Thyroid gland (tissue), 4 donors: ENCODE data around the gene ZNF22. TPM values are rescaled to one million over a fixed set of nuclear protein-coding genes. Genes with fewer than 3 reads are reported as not detected.
A peak's percentile ranks its signal among the peaks of the same experiment; 100 is the strongest.

Source experiments
- DNase-seq, 2 donors: peaks; one replicate each; pipeline ENCODE4 v3.0.0-alpha.2; 2019
- H3K27ac ChIP-seq, 3 donors: fragments of 200-600 bp; sonication (generic); 1 replicate in 2 of 3; 2 replicates in 1 of 3; pipeline ENCODE4 v1.5.1; 2016 to 2019; ENCODE audit warnings: mild to moderate bottlenecking in 1 of 3, moderate library complexity in 1 of 3
- H3K27me3 ChIP-seq: fragments of 200-600 bp; sonication (generic); one replicate; pipeline ENCODE4 v1.5.1; 2019
- H3K36me3 ChIP-seq, 2 donors: fragments of 200-600 bp; sonication (generic); one replicate each; pipeline ENCODE4 v1.5.1; 2016 to 2019
- H3K4me1 ChIP-seq, 2 donors: fragments of 200-600 bp; sonication (generic); one replicate each; pipeline ENCODE4 v1.5.1; 2017 to 2019
- H3K4me3 ChIP-seq, 3 donors: fragments of 200-600 bp; sonication (generic); replicated peaks in 1 of 3; 1 replicate in 2 of 3; 2 replicates in 1 of 3; pipeline ENCODE4 v1.5.1; 2016; ENCODE audit warnings: mild to moderate bottlenecking in 1 of 3
- H3K9me3 ChIP-seq: fragments of 200-600 bp; sonication (generic); one replicate; pipeline ENCODE4 v1.5.1; 2017
- POLR2A ChIP-seq, 2 donors: fragments of 450-650 bp; IDR thresholded peaks; one replicate each; pipeline ENCODE4 v1.6.1; 2017; ENCODE audit warnings: antibody characterized with exemption in 2 of 2, mild to moderate bottlenecking in 2 of 2, moderate library complexity in 1 of 2
- WGBS, 2 donors: methylation state at CpG; one replicate each; pipeline ENCODE4 v1.1.5; 2017; 5-methylcytosine and 5-hydroxymethylcytosine counted together
- intact Hi-C: fragments of 100-400 bp; cut with DNase I; formaldehyde crosslinking; loops from one replicate; pipeline ENCODE4 v1.15.1; 2023
- total RNA-seq, 4 donors: library from RNA; depleted of rRNA; stranded (reverse); fragments of >200 nt; gene quantifications; one replicate each; pipeline ENCODE4 v1.2.3, GENCODE V29; 2016
- TF ChIP-seq, protein P1 (sequence below), 6 experiments: fragments of 200-600 bp in 3 of 6; fragments of 450-650 bp in 3 of 6; sonication (generic) in 3 of 6; IDR thresholded peaks; one replicate each; pipeline ENCODE4 v1.5.1; 2016 to 2019; ENCODE audit warnings: antibody characterized with exemption in 6 of 6, mild to moderate bottlenecking in 2 of 6, inconsistent platforms in 1 of 6, moderate library complexity in 1 of 6

Gene ZNF22
- total RNA-seq, 4 donors from 2014 or later, result 28.5 to 40.3 (median 33.1) TPM

DNA sequence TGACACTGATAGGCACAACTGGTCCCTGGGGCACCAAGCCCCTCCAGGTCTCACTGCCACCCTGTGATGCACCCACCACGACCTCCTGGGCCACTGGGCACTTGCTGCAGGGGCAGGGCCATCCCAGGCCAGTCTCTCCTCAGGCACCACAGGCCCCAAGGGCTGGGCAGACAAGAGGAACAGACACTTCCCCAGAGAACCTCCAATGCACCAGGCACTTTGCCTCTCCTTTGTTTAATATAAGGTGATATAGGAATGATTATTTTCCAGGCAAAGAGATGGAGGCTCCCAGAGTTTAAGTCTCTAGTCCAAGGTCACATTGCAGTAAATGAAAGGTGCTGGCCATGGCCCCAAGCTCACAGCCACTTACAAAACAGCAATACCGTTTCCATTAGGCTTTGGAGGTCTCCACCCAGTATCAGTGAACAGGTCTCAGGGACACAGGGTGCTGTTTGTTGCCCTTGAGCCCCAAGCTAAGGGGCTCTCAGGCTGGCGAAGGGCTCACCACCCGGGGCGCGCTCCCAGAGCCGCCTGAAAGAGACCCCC, 26.6 kb upstream of the ZNF22 start:
- H3K36me3 ChIP-seq, result peaks cover 53 to 54% of the 10 kb centered on the region in 2 donors

DNA sequence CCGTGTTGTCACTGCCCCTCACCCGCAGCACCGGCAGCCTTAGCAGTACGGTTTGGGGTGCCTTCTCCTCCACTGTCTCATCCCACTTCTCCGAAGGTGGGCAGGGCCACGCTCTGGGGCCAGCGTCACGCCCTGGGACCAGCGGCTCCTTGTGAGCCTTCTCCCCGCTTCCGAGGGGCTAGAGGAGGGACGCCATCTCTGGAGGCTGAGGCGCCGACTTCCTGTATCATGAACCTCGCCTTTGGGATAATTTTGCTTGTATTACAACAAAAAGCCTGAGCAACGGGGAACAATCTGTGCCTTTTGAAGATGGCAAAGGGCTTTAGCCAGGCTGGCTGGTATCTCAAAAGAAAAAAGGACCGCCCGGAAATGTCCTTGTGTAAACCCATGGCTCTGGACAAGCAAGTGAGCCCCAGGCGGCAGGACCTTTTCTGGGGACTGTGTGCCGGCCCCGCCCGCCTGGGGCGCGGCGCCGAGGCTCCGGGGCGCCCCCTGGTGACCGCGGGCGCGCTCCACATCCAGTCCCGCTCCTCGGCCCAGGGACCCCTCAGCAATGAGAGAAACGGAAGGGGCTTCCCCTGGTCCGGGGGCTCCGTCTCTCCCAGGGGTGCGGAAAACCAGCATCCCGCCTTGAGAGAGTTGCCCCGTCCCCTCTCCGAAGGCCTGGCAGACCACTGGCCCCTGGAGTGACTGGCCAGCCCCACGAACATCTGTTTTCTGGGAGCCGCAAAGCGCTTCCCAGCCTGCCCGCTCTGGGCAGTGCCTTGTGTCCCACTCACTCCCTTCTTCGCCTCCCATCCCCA, 25.9 kb upstream of the ZNF22 start:
- intact Hi-C loops, result loop anchor here (2.0 kb wide), 1 partner anchor 40 kb away; no protein-coding TSS in a partner anchor
- DNase-seq, result peak; percentile 72 to 77

More for the DNA sequence above, 26.6 kb upstream of the ZNF22 start:
- Histone ChIP-seq H3K4me3 (peak overlapping the region in 1 of 3 donors; percentile 65), H3K4me1 (peaks cover 69 to 83% of the 10 kb centered on the region in 2 donors), H3K27me3 (no peaks in the 10 kb centered on the region), H3K9me3 (no peaks in the 10 kb centered on the region), H3K27ac (peak overlapping the region; percentile 79 to 97 (median 95))
- no peak for TF ChIP-seq POLR2A (IDR thresholded peaks at IDR 0.05)
- TF ChIP-seq, protein P1, sequence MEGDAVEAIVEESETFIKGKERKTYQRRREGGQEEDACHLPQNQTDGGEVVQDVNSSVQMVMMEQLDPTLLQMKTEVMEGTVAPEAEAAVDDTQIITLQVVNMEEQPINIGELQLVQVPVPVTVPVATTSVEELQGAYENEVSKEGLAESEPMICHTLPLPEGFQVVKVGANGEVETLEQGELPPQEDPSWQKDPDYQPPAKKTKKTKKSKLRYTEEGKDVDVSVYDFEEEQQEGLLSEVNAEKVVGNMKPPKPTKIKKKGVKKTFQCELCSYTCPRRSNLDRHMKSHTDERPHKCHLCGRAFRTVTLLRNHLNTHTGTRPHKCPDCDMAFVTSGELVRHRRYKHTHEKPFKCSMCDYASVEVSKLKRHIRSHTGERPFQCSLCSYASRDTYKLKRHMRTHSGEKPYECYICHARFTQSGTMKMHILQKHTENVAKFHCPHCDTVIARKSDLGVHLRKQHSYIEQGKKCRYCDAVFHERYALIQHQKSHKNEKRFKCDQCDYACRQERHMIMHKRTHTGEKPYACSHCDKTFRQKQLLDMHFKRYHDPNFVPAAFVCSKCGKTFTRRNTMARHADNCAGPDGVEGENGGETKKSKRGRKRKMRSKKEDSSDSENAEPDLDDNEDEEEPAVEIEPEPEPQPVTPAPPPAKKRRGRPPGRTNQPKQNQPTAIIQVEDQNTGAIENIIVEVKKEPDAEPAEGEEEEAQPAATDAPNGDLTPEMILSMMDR (IDR thresholded peaks at IDR 0.05), result no peak
- intact Hi-C loops, result loop anchor here (2.0 kb wide), 1 partner anchor 39 kb away; no protein-coding TSS in a partner anchor
- peak in 1 of 2 donors; percentile 33 for DNase-seq
- 0% methylated on average over 1 of the region's 7 CpGs for WGBS, 2 donors

DNA sequence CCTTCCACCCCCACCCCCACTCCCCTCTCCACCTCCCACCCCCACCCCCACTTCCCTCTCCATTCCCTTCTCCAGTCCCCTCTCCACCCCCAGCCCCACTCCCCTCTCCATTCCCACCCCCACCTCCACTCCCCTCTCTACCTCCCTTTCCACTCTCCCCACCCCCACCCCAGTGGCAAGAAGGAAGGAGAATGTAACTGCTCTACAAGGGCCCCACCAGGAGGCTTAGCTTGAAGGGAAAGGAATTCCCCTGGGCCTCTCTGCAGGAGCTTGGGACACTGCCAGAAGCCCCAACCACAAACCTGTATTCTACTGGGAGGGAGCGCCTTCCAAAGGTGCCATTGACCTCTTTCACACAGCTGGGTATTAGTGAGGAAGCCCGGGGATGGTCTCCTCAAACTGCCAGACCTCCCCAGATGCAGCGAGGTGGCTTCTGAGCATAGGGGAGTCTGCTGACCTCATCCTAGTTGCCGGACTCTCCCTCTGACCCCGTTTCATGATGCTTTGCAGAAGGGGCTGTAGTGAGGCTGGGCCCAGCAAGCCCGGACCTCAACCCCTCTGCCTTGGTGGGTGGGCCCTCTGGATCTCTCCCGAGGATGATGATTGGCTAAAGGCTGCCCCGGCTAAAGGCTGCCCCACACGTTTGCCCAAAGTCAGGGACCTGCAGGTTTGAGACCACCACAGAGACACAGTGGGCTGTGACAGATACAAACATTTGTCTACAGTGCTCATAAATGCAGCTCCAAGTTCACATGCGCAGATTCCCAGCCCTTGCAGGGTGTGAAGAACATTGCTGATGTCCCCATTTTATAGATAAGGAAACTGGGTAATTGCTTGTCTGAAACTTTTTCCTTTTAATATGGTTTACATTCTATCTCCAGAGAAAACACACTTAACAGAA, 25.0 kb upstream of the ZNF22 start:
- peak; percentile 64 to 78 for DNase-seq
- intact Hi-C loops, result loop anchor here (2.0 kb wide), 1 partner anchor 41 kb away; no protein-coding TSS in a partner anchor
- Histone ChIP-seq H3K27ac (peak overlapping the region; percentile 59 to 97 (median 95)), H3K9me3 (no peaks in the 10 kb centered on the region), H3K4me3 (peak overlapping the region in 1 of 3 donors; percentile 65), H3K36me3 (peaks cover 45 to 46% of the 10 kb centered on the region in 2 donors), H3K27me3 (no peaks in the 10 kb centered on the region), H3K4me1 (peaks cover 70 to 89% of the 10 kb centered on the region in 2 donors)
- 39 to 46% methylated on average over 6 to 10 of the region's 10 CpGs for WGBS, 2 donors
- TF ChIP-seq, protein P1 (IDR thresholded peaks at IDR 0.05), result no peak
- no peak for TF ChIP-seq POLR2A (IDR thresholded peaks at IDR 0.05)

More for the DNA sequence above, 25.9 kb upstream of the ZNF22 start:
- peak overlapping the region; percentile 79 to 97 (median 95) for H3K27ac ChIP-seq
- 10 to 16% methylated on average over 37 to 39 of the region's 46 CpGs for WGBS, 2 donors
- peaks cover 66 to 83% of the 10 kb centered on the region in 2 donors for H3K4me1 ChIP-seq
- no peaks in the 10 kb centered on the region for H3K9me3 ChIP-seq
- peaks cover 51 to 54% of the 10 kb centered on the region in 2 donors for H3K36me3 ChIP-seq
- H3K27me3 ChIP-seq, result no peaks in the 10 kb centered on the region
- peak overlapping the region in 1 of 3 donors; percentile 65 for H3K4me3 ChIP-seq
- peak in 1 of 2 donors; percentile 35 for TF ChIP-seq POLR2A (IDR thresholded peaks at IDR 0.05)
- TF ChIP-seq, protein P1 (IDR thresholded peaks at IDR 0.05), result peak; percentile 60 to 98 (median 90)

DNA sequence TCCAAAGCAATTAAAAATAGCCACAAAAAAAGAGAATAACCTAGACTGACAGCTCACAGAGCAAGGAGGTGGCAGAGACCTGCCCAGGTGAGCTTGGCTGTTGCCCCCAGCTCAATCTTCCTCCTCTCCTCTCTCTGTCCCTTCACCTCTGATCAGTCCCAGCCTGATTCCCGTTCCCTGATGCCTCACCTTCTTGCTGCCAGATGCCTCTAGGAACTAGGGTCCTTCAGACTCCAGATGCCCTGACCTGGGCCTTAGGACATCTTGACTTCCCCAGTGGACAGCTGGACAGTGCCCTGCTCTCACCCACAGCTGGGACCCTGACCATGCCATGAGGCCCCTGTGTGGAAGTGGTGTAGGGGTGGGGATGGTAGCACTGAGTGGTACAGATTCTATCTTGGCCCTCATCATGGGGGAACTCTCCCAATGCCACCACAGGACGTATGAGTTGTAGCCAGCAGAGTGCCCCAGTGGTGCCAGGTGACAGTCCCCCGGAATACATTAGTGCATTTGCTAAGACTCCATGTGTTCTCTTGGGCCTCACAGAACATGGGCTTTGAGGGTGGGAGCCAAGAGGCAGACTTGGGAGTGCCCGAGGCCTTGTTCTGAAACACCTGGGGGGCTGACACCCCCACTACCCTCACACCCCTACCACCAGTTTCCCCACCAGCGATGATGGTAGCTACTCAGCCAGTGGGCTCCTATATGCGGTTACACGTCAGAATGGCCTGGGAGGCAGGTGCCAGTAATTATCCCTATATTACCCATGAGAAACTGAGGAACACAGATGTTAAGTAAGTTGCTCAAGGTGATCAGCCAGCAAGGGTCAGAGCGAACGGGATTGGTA, 24.1 kb upstream of the ZNF22 start:
- no peaks in the 10 kb centered on the region for H3K9me3 ChIP-seq
- no peaks in the 10 kb centered on the region for H3K27me3 ChIP-seq
- peaks cover 36 to 37% of the 10 kb centered on the region in 2 donors for H3K36me3 ChIP-seq
- peak overlapping the region; percentile 59 to 97 (median 95) for H3K27ac ChIP-seq
- TF ChIP-seq POLR2A (IDR thresholded peaks at IDR 0.05), result no peak
- TF ChIP-seq, protein P1 (IDR thresholded peaks at IDR 0.05), result no peak
- peak overlapping the region in 1 of 3 donors; percentile 65 for H3K4me3 ChIP-seq
- peaks cover 70 to 98% of the 10 kb centered on the region in 2 donors for H3K4me1 ChIP-seq
- intact Hi-C loops, result no loop called here
- peak in 1 of 2 donors; percentile 12 for DNase-seq
- 73 to 82% methylated on average over 8 to 9 of the region's 9 CpGs for WGBS, 2 donors
